Keratinocyte (primary cell): ENCODE measurements around the gene FHIT.

Experiments
- CTCF ChIP-seq, 3 experiments: IDR thresholded peaks in 1 of 3; conservative IDR thresholded peaks in 1 of 3; optimal IDR thresholded peaks in 1 of 3; 2 replicates in 2 of 3; 3 replicates in 1 of 3; pipeline versions ENCODE3 to v1.5.1; 2011; ENCODE audit warnings: low read length in 3 of 3, mild to moderate bottlenecking in 3 of 3, moderate library complexity in 2 of 3, control low read depth in 1 of 3, inconsistent platforms in 1 of 3; ENCODE audit not compliant: insufficient read depth in 2 of 3; ENCODE audit errors: extremely low read depth in 1 of 3
- EZH2 ChIP-seq: IDR thresholded peaks from one replicate; pipeline ENCODE4 v1.6.1; 2012; ENCODE audit warnings: inconsistent platforms, mild to moderate bottlenecking, low read length, moderate library complexity

GRCh38 chr3:60877188-60877587 is 374.1 kb downstream of the FHIT start:
- TF ChIP-seq CTCF (optimal IDR thresholded peaks at IDR 0.05 in 1 of 3, IDR thresholded peaks at IDR 0.05 in 1 of 3, conservative IDR thresholded peaks at IDR 0.05 in 1 of 3; ENCODE audit: extremely low read depth in 1 of 3, insufficient read depth in 2 of 3, low read length in 3 of 3), result no peak
- no peak for TF ChIP-seq EZH2
